Calu3 (cell line): Measurements from ENCODE around the gene YOD1. TPM values are rescaled to one million over a fixed set of nuclear protein-coding genes. Genes with fewer than 3 reads are reported as not detected.

Experiments used
- BruUV-seq: library from RNA; stranded (reverse); fragments of 400-500 nt; replicated peaks from 2 replicates; lab custom pipeline; 2021; lab: Mats Ljungman, UMichigan
- CTCF ChIA-PET: fragments of 300-600 bp; sonication (Branson Sonifier 250); formaldehyde crosslinking; loops from one replicate; lab custom pipeline; 2022; ENCODE audit warnings: antibody characterized with exemption; lab: Charles Lee
- DNase-seq: peaks from one replicate; pipeline ENCODE4 v3.0.0; 2022
- H3K27ac Mint-ChIP-seq: one replicate; pipeline ENCODE4 v1.8.0; 2022; ENCODE audit warnings: mixed read lengths; ENCODE audit not compliant: unreplicated experiment
- H3K27me3 Mint-ChIP-seq: one replicate; pipeline ENCODE4 v1.8.0; 2022; ENCODE audit warnings: mixed read lengths; ENCODE audit not compliant: unreplicated experiment
- H3K36me3 Mint-ChIP-seq: one replicate; pipeline ENCODE4 v1.8.0; 2022; ENCODE audit warnings: mild to moderate bottlenecking, moderate library complexity, mixed read lengths; ENCODE audit not compliant: insufficient read depth, unreplicated experiment
- H3K4me1 Mint-ChIP-seq: one replicate; pipeline ENCODE4 v1.8.0; 2022; ENCODE audit warnings: mild to moderate bottlenecking, low read depth, mixed read lengths; ENCODE audit not compliant: unreplicated experiment
- H3K4me3 Mint-ChIP-seq: one replicate; pipeline ENCODE4 v1.8.0; 2022; ENCODE audit warnings: mild to moderate bottlenecking, low read depth, moderate library complexity, mixed read lengths; ENCODE audit not compliant: unreplicated experiment
- H3K9me3 Mint-ChIP-seq: one replicate; pipeline ENCODE4 v1.8.0; 2022; ENCODE audit warnings: low read depth, mixed read lengths; ENCODE audit not compliant: unreplicated experiment
- intact Hi-C: fragments of 100-400 bp; cut with micrococcal nuclease; formaldehyde crosslinking; loops from one replicate; pipeline ENCODE4 v1.10.0; 2022; ENCODE audit not compliant: unreplicated experiment
- total RNA-seq: library from RNA; stranded (reverse); gene quantifications from 2 replicates; pipeline ENCODE4 v1.2.3, GENCODE V29; 2022
- TF ChIP-seq, protein P1 (sequence below): fragments of 200-600 bp; IDR thresholded peaks from one replicate; pipeline ENCODE4 v1.8.0; 2022; ENCODE audit warnings: antibody characterized with exemption; ENCODE audit not compliant: unreplicated experiment

Gene YOD1
- total RNA-seq, 1 experiment from 2014 or later = 22.4 TPM

DNA sequence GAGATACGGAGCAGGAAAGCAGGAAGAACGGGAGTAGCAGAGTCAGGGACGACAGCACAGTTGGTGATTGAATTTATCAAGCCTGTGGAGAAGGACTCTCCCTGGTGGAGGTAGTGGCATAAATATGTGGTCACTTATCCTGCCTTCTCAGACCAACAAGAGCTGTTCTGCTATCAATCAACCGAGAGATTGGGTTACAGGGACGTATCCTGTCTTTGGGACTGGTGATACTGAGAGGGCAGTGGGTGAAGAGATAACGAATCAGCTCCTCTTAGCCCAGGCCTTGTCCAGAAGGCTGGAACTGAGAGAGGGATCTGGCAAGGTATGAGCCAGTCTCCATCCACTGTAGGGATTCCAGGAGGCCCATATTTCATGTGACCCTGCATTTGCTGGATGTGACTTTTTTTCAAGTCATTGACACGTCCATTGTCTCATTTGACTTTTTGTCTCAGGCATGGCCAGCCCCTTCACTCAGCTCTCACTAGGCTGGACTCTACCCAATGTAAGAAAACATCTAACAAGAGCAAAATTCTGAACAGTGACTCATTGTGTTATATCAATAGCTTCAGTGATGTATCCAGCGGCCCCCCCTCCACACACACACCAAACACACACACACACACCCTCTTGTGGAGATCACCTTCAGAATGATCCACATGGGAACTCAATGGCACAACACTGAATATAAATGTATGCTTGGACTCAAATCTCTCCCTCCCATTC is 29.7 kb downstream of the YOD1 start:
- no peaks in the 10 kb centered on the region for H3K9me3 Mint-ChIP-seq
- H3K4me1 Mint-ChIP-seq = peaks cover 91% of the 10 kb centered on the region
- peaks cover 84% of the 10 kb centered on the region for H3K36me3 Mint-ChIP-seq
- H3K4me3 Mint-ChIP-seq = peak overlapping the region; percentile 13
- peak; percentile 74 for DNase-seq
- TF ChIP-seq, protein P1, sequence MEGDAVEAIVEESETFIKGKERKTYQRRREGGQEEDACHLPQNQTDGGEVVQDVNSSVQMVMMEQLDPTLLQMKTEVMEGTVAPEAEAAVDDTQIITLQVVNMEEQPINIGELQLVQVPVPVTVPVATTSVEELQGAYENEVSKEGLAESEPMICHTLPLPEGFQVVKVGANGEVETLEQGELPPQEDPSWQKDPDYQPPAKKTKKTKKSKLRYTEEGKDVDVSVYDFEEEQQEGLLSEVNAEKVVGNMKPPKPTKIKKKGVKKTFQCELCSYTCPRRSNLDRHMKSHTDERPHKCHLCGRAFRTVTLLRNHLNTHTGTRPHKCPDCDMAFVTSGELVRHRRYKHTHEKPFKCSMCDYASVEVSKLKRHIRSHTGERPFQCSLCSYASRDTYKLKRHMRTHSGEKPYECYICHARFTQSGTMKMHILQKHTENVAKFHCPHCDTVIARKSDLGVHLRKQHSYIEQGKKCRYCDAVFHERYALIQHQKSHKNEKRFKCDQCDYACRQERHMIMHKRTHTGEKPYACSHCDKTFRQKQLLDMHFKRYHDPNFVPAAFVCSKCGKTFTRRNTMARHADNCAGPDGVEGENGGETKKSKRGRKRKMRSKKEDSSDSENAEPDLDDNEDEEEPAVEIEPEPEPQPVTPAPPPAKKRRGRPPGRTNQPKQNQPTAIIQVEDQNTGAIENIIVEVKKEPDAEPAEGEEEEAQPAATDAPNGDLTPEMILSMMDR = no peak
- intact Hi-C loops = loop anchor here (2.0 to 10.0 kb wide), 2 partner anchors 14 to 304 kb away; partner anchors contain the start of gene CD55
- CTCF ChIA-PET = interaction anchor here (0.6 to 4.7 kb wide), 16 partner anchors 9 to 109 kb away, joined by 3 to 27 read pairs (median 8); partner anchors contain the start of genes C1orf116 and PFKFB2
- no peaks in the 10 kb centered on the region for H3K27me3 Mint-ChIP-seq
- BruUV-seq = no TSS peak
- H3K27ac Mint-ChIP-seq = peak overlapping the region; percentile 98

DNA sequence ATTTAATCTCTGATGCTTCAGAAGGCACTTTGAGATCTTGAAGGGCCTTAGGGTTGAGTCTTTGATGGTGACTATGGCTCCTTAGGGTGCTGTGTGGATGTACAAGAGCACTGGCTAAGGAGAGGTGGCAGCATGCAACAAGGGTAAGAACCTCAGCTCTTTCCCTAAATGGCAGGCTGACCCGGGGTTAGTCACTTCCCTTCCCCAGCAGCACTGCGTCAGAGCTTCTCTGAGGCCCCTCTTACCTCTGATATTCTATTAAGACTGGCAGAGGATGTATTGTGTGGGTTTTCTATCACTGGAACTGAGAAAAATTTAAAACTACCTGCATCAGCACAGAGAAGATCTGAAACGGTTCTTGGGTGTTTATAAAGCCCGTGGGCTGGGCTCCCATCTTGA is 30.3 kb downstream of the YOD1 start:
- BruUV-seq = no TSS peak
- no peak for DNase-seq
- Mint-ChIP-seq H3K27ac (peak overlapping the region; percentile 98), H3K9me3 (no peaks in the 10 kb centered on the region), H3K4me3 (peak overlapping the region; percentile 13), H3K27me3 (no peaks in the 10 kb centered on the region), H3K4me1 (peaks cover 91% of the 10 kb centered on the region), H3K36me3 (peaks cover 84% of the 10 kb centered on the region)
- CTCF ChIA-PET = interaction anchor here (0.8 to 4.7 kb wide), 9 partner anchors 9 to 41 kb away, joined by 3 to 27 read pairs (median 12); partner anchors contain the start of genes C1orf116 and PFKFB2
- intact Hi-C loops = loop anchor here (2.0 to 10.0 kb wide), 2 partner anchors 14 to 304 kb away; partner anchors contain the start of gene CD55
- TF ChIP-seq, protein P1 = no peak

DNA sequence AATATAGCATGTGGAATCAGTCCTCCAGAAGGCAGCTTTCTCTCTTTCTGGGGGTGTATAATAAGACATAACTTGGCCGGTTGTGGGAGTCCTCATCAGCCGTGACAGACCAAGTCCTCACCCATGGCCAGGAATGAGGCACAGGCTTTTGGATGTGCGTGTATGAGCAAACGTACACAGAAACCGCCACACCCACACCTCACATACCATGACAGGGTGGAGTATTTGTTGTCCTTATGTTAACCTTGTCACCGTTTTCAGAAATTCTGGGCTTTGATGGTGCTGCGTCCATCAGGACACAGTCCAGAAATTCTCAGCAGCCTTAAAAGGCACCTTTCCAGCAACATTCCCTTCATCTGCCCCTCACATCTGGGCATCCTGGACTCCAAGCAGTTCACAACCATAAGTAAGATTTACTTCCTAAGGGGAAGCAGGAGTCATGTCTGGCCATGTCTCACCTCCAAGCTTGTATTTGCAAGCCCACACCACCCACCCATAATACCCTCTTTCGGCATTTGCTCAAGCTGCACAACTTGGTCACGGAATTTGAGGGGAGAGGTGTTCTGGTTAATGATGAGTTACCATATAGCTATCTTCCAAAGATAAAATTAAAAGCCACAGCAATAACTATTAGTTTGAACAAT is 30.8 kb downstream of the YOD1 start:
- H3K27ac Mint-ChIP-seq = peak overlapping the region; percentile 98
- H3K9me3 Mint-ChIP-seq = no peaks in the 10 kb centered on the region
- TF ChIP-seq, protein P1 = no peak
- peaks cover 79% of the 10 kb centered on the region for H3K36me3 Mint-ChIP-seq
- no TSS peak for BruUV-seq
- intact Hi-C loops = loop anchor here (2.0 to 10.0 kb wide), 2 partner anchors 13 to 305 kb away; partner anchors contain the start of gene CD55
- CTCF ChIA-PET = interaction anchor here (0.8 to 4.7 kb wide), 8 partner anchors 10 to 41 kb away, joined by 3 to 27 read pairs (median 14); partner anchors contain the start of gene C1orf116
- peaks cover 91% of the 10 kb centered on the region for H3K4me1 Mint-ChIP-seq
- DNase-seq = peak; percentile 84
- peak overlapping the region; percentile 13 for H3K4me3 Mint-ChIP-seq
- H3K27me3 Mint-ChIP-seq = no peaks in the 10 kb centered on the region

DNA sequence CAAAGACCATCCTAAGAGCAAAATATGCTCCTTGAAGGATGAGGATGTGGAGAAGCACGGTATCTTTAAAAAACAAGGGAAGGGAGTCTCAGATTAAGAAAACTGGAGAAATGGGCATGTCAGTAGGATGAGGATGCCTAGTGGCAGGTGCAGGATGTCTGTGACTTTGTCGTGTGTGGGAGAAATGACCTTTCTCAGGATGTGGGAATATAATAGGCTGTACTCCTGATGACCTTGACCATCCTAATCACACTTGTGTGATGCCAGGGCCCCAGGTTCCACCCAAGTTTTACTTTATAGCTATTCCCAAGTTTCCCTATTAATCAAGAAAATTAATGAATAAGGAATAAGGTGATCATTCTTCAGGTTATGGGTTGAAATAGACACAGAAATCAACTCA is 31.3 kb downstream of the YOD1 start:
- intact Hi-C loops = loop anchor here (2.0 to 10.0 kb wide), 2 partner anchors 13 to 305 kb away; partner anchors contain the start of gene CD55
- CTCF ChIA-PET = interaction anchor here (0.6 to 4.7 kb wide), 5 partner anchors 10 to 19 kb away, joined by 3 to 25 read pairs (median 12); no protein-coding TSS in a partner anchor
- DNase-seq = no peak
- peak overlapping the region; percentile 98 for H3K27ac Mint-ChIP-seq
- TSS peak; percentile 46 for BruUV-seq
- H3K27me3 Mint-ChIP-seq = no peaks in the 10 kb centered on the region
- H3K4me3 Mint-ChIP-seq = peak overlapping the region; percentile 7
- peaks cover 74% of the 10 kb centered on the region for H3K36me3 Mint-ChIP-seq
- peaks cover 91% of the 10 kb centered on the region for H3K4me1 Mint-ChIP-seq
- H3K9me3 Mint-ChIP-seq = no peaks in the 10 kb centered on the region
- TF ChIP-seq, protein P1 = no peak
